ENCODE data around the gene LYPD3.
"Not testable (repeated sequence)": the region's sequence is repeated elsewhere in the genome, so short reads cannot be mapped to it uniquely, and the experiment has no call there.

LYPD3 gene

DNA sequence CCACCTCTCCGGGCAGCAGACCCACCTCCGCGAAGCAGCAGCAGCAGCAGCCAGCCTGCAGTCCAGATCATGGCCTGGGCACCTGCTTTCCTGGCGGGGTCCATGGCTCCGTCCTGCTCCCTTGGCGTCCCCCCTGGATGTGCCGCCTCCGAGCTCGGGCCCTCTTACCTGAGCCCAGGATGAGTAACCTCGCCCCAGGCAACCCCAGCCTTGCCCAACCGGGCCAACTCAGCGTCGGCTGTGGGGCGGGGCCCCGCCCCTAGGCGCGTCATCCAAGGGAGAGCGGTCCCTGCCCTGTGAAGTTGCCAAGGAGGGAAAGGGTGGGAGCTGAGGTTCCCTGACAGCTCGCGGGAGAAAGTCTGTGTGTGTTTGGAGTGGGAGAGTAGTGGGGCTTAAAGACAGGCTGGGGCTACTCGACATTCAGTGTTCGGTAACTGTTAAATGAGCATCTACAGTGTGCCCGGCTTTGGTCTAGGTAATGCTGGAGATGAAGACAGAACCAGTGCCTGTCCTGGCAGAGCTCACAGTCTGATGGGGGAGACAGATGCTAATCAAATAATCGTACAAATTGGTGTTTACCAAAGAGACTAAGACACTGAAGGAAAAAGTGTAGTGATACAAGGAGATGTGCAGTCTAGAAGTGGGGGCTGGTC, at the start of gene LYPD3:
TSS of gene LYPD3 (minus strand) at position 141 of the 653 bp plus-strand sequence. CDS start at position 104, 37 bp downstream.
- no peak for DNase-seq (ENCODE audit: low read depth in 2 of 3, low spot score in 2 of 3)

DNA sequence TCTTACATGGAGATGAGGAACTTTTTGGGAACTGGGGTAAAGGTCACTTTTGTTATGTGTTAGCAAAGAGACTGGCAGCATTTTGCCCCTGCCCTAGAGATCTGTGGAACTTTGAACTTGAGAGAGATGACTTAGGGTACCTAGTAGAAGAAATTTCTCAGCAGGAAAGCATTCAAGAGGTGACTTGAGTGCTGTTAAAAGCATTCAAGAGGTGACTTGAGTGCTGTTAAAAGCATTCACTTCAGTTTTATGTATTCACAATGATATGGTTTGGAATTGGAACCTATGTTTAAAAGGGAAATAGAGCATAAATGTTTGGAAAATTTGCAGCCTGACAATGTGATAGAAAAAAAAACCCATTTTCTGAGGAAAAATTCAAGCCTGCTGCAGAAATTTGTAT, 47.0 kb upstream of the LYPD3 start:
- DNase-seq (ENCODE audit: low read depth in 2 of 3, low spot score in 2 of 3) = not testable (repeated sequence)

DNA sequence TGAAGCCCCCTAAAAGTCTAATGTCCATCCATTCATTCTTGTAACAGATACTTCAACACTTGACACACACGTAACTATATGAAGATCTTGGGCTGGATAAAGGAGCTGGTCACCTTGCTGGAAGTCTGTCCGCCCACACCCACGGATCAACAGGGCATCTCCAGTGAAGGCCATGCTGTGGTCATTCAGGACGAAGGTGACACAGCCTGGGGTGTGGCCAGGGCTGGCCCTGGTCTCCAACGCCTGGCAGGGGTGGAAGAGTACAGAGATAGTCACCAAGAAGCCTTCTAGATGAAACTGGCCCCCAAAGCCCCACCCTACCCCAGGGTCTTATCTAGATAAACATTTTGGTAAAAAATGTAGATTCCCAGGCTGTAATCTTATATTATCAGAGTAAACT, 45.9 kb upstream of the LYPD3 start:
- no peak for DNase-seq (ENCODE audit: low read depth in 2 of 3, low spot score in 2 of 3)

GRCh38 chr19:43510713-43511112, 45.3 kb upstream of the LYPD3 start:
- DNase-seq (ENCODE audit: low read depth in 2 of 3, low spot score in 2 of 3) = no peak

GRCh38 chr19:43507880-43508279, 42.5 kb upstream of the LYPD3 start:
- no peak for DNase-seq (ENCODE audit: low read depth in 2 of 3, low spot score in 2 of 3)

- DNase-seq (ENCODE audit: low read depth in 2 of 3, low spot score in 2 of 3) = no peak
Measured at GRCh38 chr19:43506629-43507028, 41.2 kb upstream of the LYPD3 start.

DNA sequence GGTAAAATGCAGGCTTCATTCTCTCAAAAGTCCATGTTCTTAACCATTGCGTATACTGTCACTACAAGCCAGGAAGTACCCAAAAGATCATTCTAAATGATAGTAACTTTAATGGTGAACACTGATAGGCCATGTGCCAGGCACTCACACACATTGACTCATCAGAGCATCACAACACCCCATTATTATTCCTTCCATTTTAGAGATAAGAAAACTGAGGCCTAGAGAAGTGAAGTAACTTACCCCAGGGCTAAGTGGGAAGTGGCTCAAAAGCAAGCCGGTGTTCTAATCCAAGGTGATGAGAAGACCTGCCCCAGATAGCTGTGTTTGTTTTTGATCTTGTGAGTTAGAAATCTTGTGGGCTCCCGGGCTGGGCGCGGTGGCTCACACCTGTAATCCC, 40.5 kb upstream of the LYPD3 start:
- DNase-seq (ENCODE audit: low read depth in 2 of 3, low spot score in 2 of 3) = no peak

GRCh38 chr19:43505186-43505456, 39.7 kb upstream of the LYPD3 start:
- no peak for DNase-seq (ENCODE audit: low read depth in 2 of 3, low spot score in 2 of 3)

- DNase-seq (ENCODE audit: low read depth in 2 of 3, low spot score in 2 of 3) = peak in 1 of 3 experiments; percentile 23
Measured at GRCh38 chr19:43504426-43505185, 39.2 kb upstream of the LYPD3 start, which contains the start of gene PHLDB3. PHLDB3 (minus strand) TSS chr19:43504746; CDS start chr19:43504118, 628 bp downstream.

GRCh38 chr19:43503501-43504425, 38.4 kb upstream of the LYPD3 start:
- DNase-seq (ENCODE audit: low read depth in 2 of 3, low spot score in 2 of 3) = peak; percentile 88 to 97 (median 93)

DNA sequence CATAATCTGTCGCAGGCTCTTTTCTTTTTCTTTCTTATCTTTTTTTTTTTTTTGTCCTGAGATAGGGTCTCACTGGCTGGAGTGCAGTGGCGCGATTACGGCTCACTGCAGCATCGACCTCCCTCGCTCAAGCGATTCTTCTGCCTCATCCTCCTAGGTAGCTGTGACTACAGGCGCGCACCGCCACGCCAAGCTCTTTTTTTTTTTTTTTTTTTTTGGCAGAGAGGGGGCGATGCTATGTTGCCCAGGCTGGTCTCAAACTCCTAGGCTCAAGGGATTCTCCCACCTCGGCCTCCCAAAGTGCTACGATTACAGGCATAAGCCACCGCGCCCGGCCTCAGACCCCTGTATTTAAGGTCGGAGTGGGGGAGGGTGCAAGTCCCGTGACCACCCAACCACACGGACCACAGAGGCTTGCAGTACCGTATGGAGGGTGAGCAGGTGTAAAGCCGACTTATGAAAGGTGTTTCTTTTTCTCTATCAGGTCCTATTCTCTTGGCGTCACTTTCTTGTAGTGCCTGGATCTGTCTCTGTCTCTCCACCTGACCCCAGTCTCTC, 37.1 kb upstream of the LYPD3 start:
- DNase-seq (ENCODE audit: low read depth in 2 of 3, low spot score in 2 of 3) = no peak

- no peak for DNase-seq (ENCODE audit: low read depth in 2 of 3, low spot score in 2 of 3)
Measured at GRCh38 chr19:43501661-43502418, 36.4 kb upstream of the LYPD3 start.

- DNase-seq (ENCODE audit: low read depth in 2 of 3, low spot score in 2 of 3) = no peak
Measured at GRCh38 chr19:43499042-43499441, 33.6 kb upstream of the LYPD3 start.

DNA sequence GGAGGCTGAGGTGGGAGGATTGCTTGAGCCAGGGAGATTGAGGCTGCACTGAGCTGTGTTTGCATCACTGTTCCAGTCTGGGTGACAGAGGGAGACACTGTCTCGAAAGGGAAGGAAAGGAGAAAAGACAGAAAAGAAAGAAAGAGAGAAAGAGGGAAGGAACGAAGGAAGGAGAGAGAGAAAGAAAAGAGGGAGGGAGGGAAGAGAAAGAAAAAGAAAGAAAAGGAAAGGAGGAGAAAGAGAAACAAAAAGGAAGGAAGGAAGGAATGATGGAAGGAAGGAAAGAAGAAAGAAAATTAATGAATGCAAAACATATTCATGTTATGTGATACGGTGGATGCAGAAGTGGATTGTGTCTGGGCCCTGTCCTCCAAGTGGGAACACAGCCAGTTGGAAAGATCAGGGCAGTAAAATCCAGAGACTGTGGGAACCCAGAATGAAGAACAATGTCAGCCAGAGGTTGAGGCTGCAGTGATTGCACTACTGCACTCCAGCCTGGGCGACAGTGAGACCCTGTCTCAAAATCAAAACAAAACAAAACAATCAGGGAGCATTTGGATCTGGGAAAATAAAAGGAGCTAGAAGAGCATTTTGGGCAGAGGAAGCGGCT, 32.9 kb upstream of the LYPD3 start:
- DNase-seq (ENCODE audit: low read depth in 2 of 3, low spot score in 2 of 3) = no peak

DNA sequence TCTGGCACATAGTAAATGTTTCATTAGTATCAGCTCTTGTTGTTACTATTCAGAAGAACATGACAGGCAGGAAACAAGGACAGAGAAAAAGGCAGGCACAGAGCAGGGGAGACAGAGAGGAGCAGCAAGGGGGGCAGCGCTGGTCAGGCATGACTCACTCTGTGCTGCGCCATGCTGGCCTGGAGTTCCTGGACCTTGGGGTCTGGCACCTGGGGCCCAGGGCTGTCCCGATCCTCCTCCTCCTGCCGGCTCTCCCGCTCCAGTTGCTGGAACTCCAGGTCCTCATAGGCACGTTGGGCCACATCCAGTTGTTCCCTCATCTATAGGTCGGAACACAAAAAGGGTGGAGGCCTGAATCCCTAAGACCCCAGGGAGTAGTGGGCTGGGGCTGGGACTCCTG, 31.6 kb upstream of the LYPD3 start:
- DNase-seq (ENCODE audit: low read depth in 2 of 3, low spot score in 2 of 3) = no peak

DNA sequence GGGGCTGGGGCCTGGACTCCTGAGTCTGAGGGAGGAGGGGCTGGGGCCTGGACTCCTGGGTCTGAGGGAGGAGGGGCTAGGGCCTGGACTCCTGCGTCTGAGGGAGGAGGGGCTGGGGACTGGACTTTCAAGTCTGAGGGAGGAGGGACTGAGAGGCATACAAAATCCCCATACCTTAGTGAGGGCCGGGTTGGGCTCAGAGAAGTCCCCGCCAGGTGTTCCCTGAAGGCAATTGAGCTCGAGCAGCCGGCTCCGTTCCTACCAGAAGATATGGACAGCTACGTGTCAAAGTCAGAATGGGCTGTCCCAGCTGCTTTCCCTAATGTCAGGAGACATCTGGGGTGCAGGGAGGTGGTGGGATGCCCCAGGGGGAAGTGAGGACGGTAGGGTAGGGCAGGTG, 29.7 kb upstream of the LYPD3 start:
- no peak for DNase-seq (ENCODE audit: low read depth in 2 of 3, low spot score in 2 of 3)

DNA sequence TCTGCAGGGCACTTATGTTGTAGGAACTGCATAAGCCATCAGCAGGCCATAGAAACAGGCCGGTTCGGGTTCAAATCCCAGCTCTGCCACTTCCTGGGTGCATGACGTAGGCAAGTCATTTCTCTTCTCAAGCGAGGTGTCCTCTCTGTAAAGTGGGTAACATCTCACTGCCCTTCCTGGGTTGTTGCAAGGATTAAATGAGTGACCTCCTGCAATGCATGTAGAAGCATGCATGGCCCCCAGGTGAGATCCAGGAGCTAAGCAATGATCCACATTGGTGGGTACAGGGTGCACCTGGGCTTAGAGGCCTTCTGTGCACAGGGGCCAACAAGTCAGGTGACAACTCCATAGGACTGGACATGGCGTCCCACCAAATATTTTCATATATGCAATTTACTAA, 25.4 kb upstream of the LYPD3 start:
- no peak for DNase-seq (ENCODE audit: low read depth in 2 of 3, low spot score in 2 of 3)

GRCh38 chr19:43489979-43490599, 24.7 kb upstream of the LYPD3 start:
- DNase-seq (ENCODE audit: low read depth in 2 of 3, low spot score in 2 of 3) = no peak

DNA sequence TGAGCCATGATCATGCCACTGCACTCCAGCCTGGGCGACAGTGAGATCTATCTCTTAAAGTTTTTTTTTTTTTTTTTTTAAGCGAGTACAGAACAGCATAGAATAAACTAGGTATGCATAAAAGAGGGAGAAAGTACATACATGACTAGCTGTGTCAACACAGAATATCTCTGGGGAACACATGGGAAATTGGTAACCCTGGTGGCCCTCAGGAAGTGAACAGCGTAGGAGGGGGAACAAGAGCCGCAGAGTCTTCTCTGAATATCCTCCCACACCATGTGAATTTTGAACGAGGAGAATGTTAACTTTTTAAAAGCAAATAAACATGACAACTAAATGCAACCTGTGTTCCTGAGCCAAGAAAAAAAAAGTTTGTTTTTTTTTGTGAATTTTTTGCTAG, 23.9 kb upstream of the LYPD3 start:
- no peak for DNase-seq (ENCODE audit: low read depth in 2 of 3, low spot score in 2 of 3)

GRCh38 chr19:43488179-43488578, 22.8 kb upstream of the LYPD3 start:
- no peak for DNase-seq (ENCODE audit: low read depth in 2 of 3, low spot score in 2 of 3)

All from activated CD8-positive, alpha-beta memory T cell treated with anti-CD3 and anti-CD28 coated beads for 48 hours (primary cell).